Activated T-helper 2 cell treated with anti-CD3 and anti-CD28 coated beads, Interferon-gamma antibody, Interleukin-2, Interleukin-4, amounts not matched to agents 10 μg/mL and 5 μg/mL and 100 μg/mL, durations not matched to agents 14 hours and 24 hours and 36 hours (primary cell): ENCODE results near the gene HK3. TPM values are rescaled to one million over a fixed set of nuclear protein-coding genes. Genes with fewer than 3 reads are reported as not detected.
A peak's percentile ranks its signal among the peaks of the same experiment; 100 is the strongest.

Experiments used
- DNase-seq: peaks from one replicate; pipeline ENCODE4 v3.0.0; 2021; ENCODE audit warnings: low spot score
- H3K27ac Mint-ChIP-seq: one replicate; pipeline ENCODE4 v1.8.0; 2021; ENCODE audit warnings: mixed read lengths
- H3K27me3 Mint-ChIP-seq: one replicate; pipeline ENCODE4 v1.8.0; 2021; ENCODE audit warnings: low read depth, mixed read lengths
- H3K36me3 Mint-ChIP-seq: one replicate; pipeline ENCODE4 v1.8.0; 2021; ENCODE audit warnings: low read depth, mixed read lengths
- H3K4me1 Mint-ChIP-seq: one replicate; pipeline ENCODE4 v1.8.0; 2021; ENCODE audit warnings: low read depth, mixed read lengths
- H3K4me3 Mint-ChIP-seq: one replicate; pipeline ENCODE4 v1.8.0; 2021; ENCODE audit warnings: low read depth, mild to moderate bottlenecking, moderate library complexity, mixed read lengths
- H3K9me3 Mint-ChIP-seq: one replicate; pipeline ENCODE4 v1.8.0; 2021; ENCODE audit warnings: mixed read lengths
- intact Hi-C: fragments of 100-400 bp; cut with micrococcal nuclease; formaldehyde crosslinking; loops from one replicate; pipeline ENCODE4 v1.15.1; 2023
- total RNA-seq: library from RNA; stranded (reverse); gene quantifications from 2 replicates; pipeline ENCODE4 v1.2.3, GENCODE V29; 2022

Gene HK3
- 0.25 and 0.52 TPM in 2 replicates for total RNA-seq

- peak within 1 kb of the TSS; percentile 12 for H3K27ac Mint-ChIP-seq
- no peak within 1 kb of the TSS for H3K4me3 Mint-ChIP-seq
- DNase-seq, result no peak
- no peaks in the 10 kb centered on the region for H3K9me3 Mint-ChIP-seq
- peaks cover 26% of the 10 kb centered on the region for H3K36me3 Mint-ChIP-seq
- H3K4me1 Mint-ChIP-seq, result peaks cover 17% of the 10 kb centered on the region
- intact Hi-C loops, result no loop called here
- H3K27me3 Mint-ChIP-seq, result no peaks in the 10 kb centered on the region
These were observed at the start of gene HK3 for GRCh38 chr5:176899296-176899891. Gene HK3, minus strand, starts transcription at chr5:176899346. Its CDS starts 3,187 bp downstream, at chr5:176896159.

GRCh38 chr5:176948458-176948857 lies 49.3 kb upstream of the HK3 start:
- Mint-ChIP-seq H3K9me3 (no peaks in the 10 kb centered on the region), H3K36me3 (peaks cover 70% of the 10 kb centered on the region), H3K4me1 (peaks cover 3% of the 10 kb centered on the region), H3K4me3 (no peak overlapping the region), H3K27me3 (no peaks in the 10 kb centered on the region), H3K27ac (no peak overlapping the region)
- no peak for DNase-seq
- intact Hi-C loops, result no loop called here

GRCh38 chr5:176947847-176948246 lies 48.7 kb upstream of the HK3 start:
- peaks cover 71% of the 10 kb centered on the region for H3K36me3 Mint-ChIP-seq
- H3K4me3 Mint-ChIP-seq, result no peak overlapping the region
- no peaks in the 10 kb centered on the region for H3K9me3 Mint-ChIP-seq
- peaks cover 3% of the 10 kb centered on the region for H3K4me1 Mint-ChIP-seq
- no peak overlapping the region for H3K27ac Mint-ChIP-seq
- intact Hi-C loops, result no loop called here
- no peak for DNase-seq
- no peaks in the 10 kb centered on the region for H3K27me3 Mint-ChIP-seq

- no peak overlapping the region for H3K4me3 Mint-ChIP-seq
- peaks cover 68% of the 10 kb centered on the region for H3K36me3 Mint-ChIP-seq
- no peak for DNase-seq
- no peaks in the 10 kb centered on the region for H3K27me3 Mint-ChIP-seq
- intact Hi-C loops, result no loop called here
- no peak overlapping the region for H3K27ac Mint-ChIP-seq
- no peaks in the 10 kb centered on the region for H3K9me3 Mint-ChIP-seq
- H3K4me1 Mint-ChIP-seq, result peaks cover 3% of the 10 kb centered on the region
These were observed 45.1 kb upstream of the HK3 start for GRCh38 chr5:176944268-176944667.

GRCh38 chr5:176943816-176944215 lies 44.7 kb upstream of the HK3 start:
- Mint-ChIP-seq H3K27me3 (no peaks in the 10 kb centered on the region), H3K4me3 (no peak overlapping the region), H3K36me3 (peaks cover 66% of the 10 kb centered on the region), H3K9me3 (no peaks in the 10 kb centered on the region), H3K27ac (no peak overlapping the region), H3K4me1 (peaks cover 3% of the 10 kb centered on the region)
- intact Hi-C loops, result no loop called here
- no peak for DNase-seq

GRCh38 chr5:176941951-176942350 lies 42.8 kb upstream of the HK3 start:
- Mint-ChIP-seq H3K27me3 (no peaks in the 10 kb centered on the region), H3K36me3 (peaks cover 69% of the 10 kb centered on the region), H3K4me3 (no peak overlapping the region), H3K4me1 (peaks cover 3% of the 10 kb centered on the region), H3K9me3 (no peaks in the 10 kb centered on the region), H3K27ac (no peak overlapping the region)
- intact Hi-C loops, result no loop called here
- no peak for DNase-seq

- H3K9me3 Mint-ChIP-seq, result no peaks in the 10 kb centered on the region
- no peak overlapping the region for H3K27ac Mint-ChIP-seq
- H3K27me3 Mint-ChIP-seq, result no peaks in the 10 kb centered on the region
- H3K4me3 Mint-ChIP-seq, result no peak overlapping the region
- DNase-seq, result no peak
- peaks cover 14% of the 10 kb centered on the region for H3K4me1 Mint-ChIP-seq
- H3K36me3 Mint-ChIP-seq, result peaks cover 56% of the 10 kb centered on the region
- intact Hi-C loops, result no loop called here
These were observed 39.3 kb upstream of the HK3 start for GRCh38 chr5:176938472-176938871.

GRCh38 chr5:176935017-176935416 lies 35.9 kb upstream of the HK3 start:
- peaks cover 54% of the 10 kb centered on the region for H3K36me3 Mint-ChIP-seq
- no peak for DNase-seq
- H3K4me3 Mint-ChIP-seq, result no peak overlapping the region
- H3K4me1 Mint-ChIP-seq, result peaks cover 14% of the 10 kb centered on the region
- intact Hi-C loops, result loop anchor here (2.0 kb wide), 1 partner anchor 18 kb away; no protein-coding TSS in a partner anchor
- H3K9me3 Mint-ChIP-seq, result no peaks in the 10 kb centered on the region
- H3K27me3 Mint-ChIP-seq, result no peaks in the 10 kb centered on the region
- H3K27ac Mint-ChIP-seq, result peak overlapping the region; percentile 46

GRCh38 chr5:176934309-176934930 lies 35.3 kb upstream of the HK3 start:
- Mint-ChIP-seq H3K4me3 (no peak overlapping the region), H3K27ac (peak overlapping the region; percentile 46), H3K9me3 (no peaks in the 10 kb centered on the region), H3K27me3 (no peaks in the 10 kb centered on the region), H3K4me1 (peaks cover 18% of the 10 kb centered on the region), H3K36me3 (peaks cover 57% of the 10 kb centered on the region)
- intact Hi-C loops, result loop anchor here (2.0 kb wide), 1 partner anchor 18 kb away; no protein-coding TSS in a partner anchor
- DNase-seq, result no peak

GRCh38 chr5:176929654-176930053 lies 30.5 kb upstream of the HK3 start:
- Mint-ChIP-seq H3K4me1 (peaks cover 6% of the 10 kb centered on the region), H3K36me3 (peaks cover 36% of the 10 kb centered on the region), H3K4me3 (no peak overlapping the region), H3K9me3 (no peaks in the 10 kb centered on the region), H3K27me3 (no peaks in the 10 kb centered on the region), H3K27ac (no peak overlapping the region)
- DNase-seq, result no peak
- intact Hi-C loops, result no loop called here

- no peaks in the 10 kb centered on the region for H3K27me3 Mint-ChIP-seq
- intact Hi-C loops, result no loop called here
These were observed 28.4 kb upstream of the HK3 start for GRCh38 chr5:176927562-176927961.

GRCh38 chr5:176922817-176923216 lies 23.7 kb upstream of the HK3 start:
- Mint-ChIP-seq H3K36me3 (peaks cover 35% of the 10 kb centered on the region), H3K4me1 (no peaks in the 10 kb centered on the region), H3K27me3 (no peaks in the 10 kb centered on the region), H3K9me3 (no peaks in the 10 kb centered on the region), H3K27ac (no peak overlapping the region), H3K4me3 (no peak overlapping the region)
- intact Hi-C loops, result no loop called here
- no peak for DNase-seq

More at GRCh38 chr5:176927562-176927961, 28.4 kb upstream of the HK3 start:
- Mint-ChIP-seq H3K27ac (no peak overlapping the region), H3K4me1 (peaks cover 4% of the 10 kb centered on the region), H3K36me3 (peaks cover 38% of the 10 kb centered on the region), H3K9me3 (no peaks in the 10 kb centered on the region), H3K4me3 (no peak overlapping the region)
- DNase-seq, result no peak

GRCh38 chr5:176921714-176922113 lies 22.6 kb upstream of the HK3 start:
- Mint-ChIP-seq H3K27me3 (no peaks in the 10 kb centered on the region), H3K9me3 (no peaks in the 10 kb centered on the region), H3K36me3 (peaks cover 35% of the 10 kb centered on the region), H3K4me3 (no peak overlapping the region), H3K27ac (no peak overlapping the region), H3K4me1 (peaks cover 3% of the 10 kb centered on the region)
- intact Hi-C loops, result no loop called here
- DNase-seq, result no peak
